ENCODE results near the gene PRR20G. TPM values are rescaled to one million over a fixed set of nuclear protein-coding genes. Genes with fewer than 3 reads are reported as not detected.

The PRR20G gene
- total and polyA plus RNA-seq, 2 of the 4 experiments (the other 2 are of a cell fraction): not detected

DNA sequence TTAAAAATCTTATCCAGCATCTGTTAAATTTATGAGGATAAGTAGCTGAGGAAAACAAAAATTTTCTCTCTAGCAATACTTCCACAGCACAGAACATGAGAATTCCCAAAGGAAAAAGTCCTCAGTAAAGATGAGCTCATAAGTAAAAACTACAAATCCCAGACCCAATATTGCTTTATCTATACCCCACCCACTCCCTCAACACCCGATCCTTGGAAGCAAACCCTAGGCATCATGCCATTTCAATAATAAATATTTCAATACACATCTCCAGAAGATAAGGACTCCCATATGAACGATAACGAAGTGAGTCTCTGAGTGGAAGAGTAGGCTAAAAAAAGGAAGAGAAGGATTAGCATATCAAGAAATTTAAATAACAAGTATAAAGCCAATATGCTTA lies 8.3 kb upstream of the PRR20G start:
- H3K4me2 ChIP-seq (ENCODE audit: low read depth, low read length): no peak overlapping the region
- H3K27ac ChIP-seq (ENCODE audit: insufficient read depth, low read length): no peak overlapping the region
- in situ Hi-C loops (cut with MboI; ENCODE audit: low sequenced_read_pairs) (no loop called here), intact Hi-C loops (cut with micrococcal nuclease) (no loop called here), dilution Hi-C loops (cut with HindIII; ENCODE audit: low sequenced_read_pairs, unreplicated experiment) (no loop called here)
- H3K14ac ChIP-seq (replicated peaks; ENCODE audit: low read depth, low read length): no peak overlapping the region
- BruUV-seq (replicated peaks): no TSS peak
- H2BK20ac ChIP-seq (ENCODE audit: low read depth, low read length): no peak overlapping the region
- no peak overlapping the region for H3K4ac ChIP-seq (ENCODE audit: low read depth, low read length)
- no peak overlapping the region for H2BK15ac ChIP-seq (ENCODE audit: low read depth, low read length)
- H3K9me3 ChIP-seq (ENCODE audit: control insufficient read depth, insufficient read depth, low read length): no peaks in the 10 kb centered on the region
- H2BK120ac ChIP-seq (ENCODE audit: low read depth, low read length): no peak overlapping the region
- no peak overlapping the region for H3K4me3 ChIP-seq (ENCODE audit: insufficient read depth, low read depth, low read length)
- no peak overlapping the region for H2AK9ac ChIP-seq (replicated peaks; ENCODE audit: low read depth, low read length, poor library complexity)
- no peak overlapping the region for H3K23ac ChIP-seq (ENCODE audit: low read depth, low read length)
- H4K91ac ChIP-seq (ENCODE audit: insufficient read depth, low read depth, low read length): no peak overlapping the region
- POLR2A ChIA-PET (ENCODE audit: unreplicated experiment): no interaction called here
- no peaks in the 10 kb centered on the region for H3K9me1 ChIP-seq (ENCODE audit: insufficient read depth, low read length)
- no peak for ATAC-seq (ENCODE audit: low read depth)
- H3K9ac ChIP-seq (ENCODE audit: low read depth, low read length): no peak overlapping the region
- H3K4me1 ChIP-seq (ENCODE audit: control insufficient read depth, insufficient read depth, low read length): no peaks in the 10 kb centered on the region
- TF ChIP-seq, protein P1, sequence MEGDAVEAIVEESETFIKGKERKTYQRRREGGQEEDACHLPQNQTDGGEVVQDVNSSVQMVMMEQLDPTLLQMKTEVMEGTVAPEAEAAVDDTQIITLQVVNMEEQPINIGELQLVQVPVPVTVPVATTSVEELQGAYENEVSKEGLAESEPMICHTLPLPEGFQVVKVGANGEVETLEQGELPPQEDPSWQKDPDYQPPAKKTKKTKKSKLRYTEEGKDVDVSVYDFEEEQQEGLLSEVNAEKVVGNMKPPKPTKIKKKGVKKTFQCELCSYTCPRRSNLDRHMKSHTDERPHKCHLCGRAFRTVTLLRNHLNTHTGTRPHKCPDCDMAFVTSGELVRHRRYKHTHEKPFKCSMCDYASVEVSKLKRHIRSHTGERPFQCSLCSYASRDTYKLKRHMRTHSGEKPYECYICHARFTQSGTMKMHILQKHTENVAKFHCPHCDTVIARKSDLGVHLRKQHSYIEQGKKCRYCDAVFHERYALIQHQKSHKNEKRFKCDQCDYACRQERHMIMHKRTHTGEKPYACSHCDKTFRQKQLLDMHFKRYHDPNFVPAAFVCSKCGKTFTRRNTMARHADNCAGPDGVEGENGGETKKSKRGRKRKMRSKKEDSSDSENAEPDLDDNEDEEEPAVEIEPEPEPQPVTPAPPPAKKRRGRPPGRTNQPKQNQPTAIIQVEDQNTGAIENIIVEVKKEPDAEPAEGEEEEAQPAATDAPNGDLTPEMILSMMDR (conservative IDR thresholded peaks at IDR 0.05; ENCODE audit: low read depth, low read length): no peak
- TF ChIP-seq CHD1 (IDR thresholded peaks at IDR 0.05; ENCODE audit: low read depth, low read length): no peak
- TF ChIP-seq RFX5 (IDR thresholded peaks at IDR 0.05; ENCODE audit: low read depth, low read length): no peak
- TF ChIP-seq NFE2L2 (IDR thresholded peaks at IDR 0.05; ENCODE audit: low read depth, low read length): no peak
- TF ChIP-seq MAFK (IDR thresholded peaks at IDR 0.05; ENCODE audit: low read depth, low read length): no peak
- TF ChIP-seq RCOR1 (IDR thresholded peaks at IDR 0.05; ENCODE audit: insufficient replicate concordance, low read length): no peak
- no peak for TF ChIP-seq SMC3 (IDR thresholded peaks at IDR 0.05; ENCODE audit: low read depth, low read length)
- TF ChIP-seq, protein P2, sequence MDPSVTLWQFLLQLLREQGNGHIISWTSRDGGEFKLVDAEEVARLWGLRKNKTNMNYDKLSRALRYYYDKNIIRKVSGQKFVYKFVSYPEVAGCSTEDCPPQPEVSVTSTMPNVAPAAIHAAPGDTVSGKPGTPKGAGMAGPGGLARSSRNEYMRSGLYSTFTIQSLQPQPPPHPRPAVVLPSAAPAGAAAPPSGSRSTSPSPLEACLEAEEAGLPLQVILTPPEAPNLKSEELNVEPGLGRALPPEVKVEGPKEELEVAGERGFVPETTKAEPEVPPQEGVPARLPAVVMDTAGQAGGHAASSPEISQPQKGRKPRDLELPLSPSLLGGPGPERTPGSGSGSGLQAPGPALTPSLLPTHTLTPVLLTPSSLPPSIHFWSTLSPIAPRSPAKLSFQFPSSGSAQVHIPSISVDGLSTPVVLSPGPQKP (IDR thresholded peaks at IDR 0.05; ENCODE audit: borderline replicate concordance, low read depth, low read length): no peak
- no peak for TF ChIP-seq MXI1 (IDR thresholded peaks at IDR 0.05; ENCODE audit: borderline replicate concordance, low read depth, low read length)
- no peak for TF ChIP-seq BHLHE40 (IDR thresholded peaks at IDR 0.05; ENCODE audit: low read depth, low read length)
- no peak for TF ChIP-seq CEBPB (IDR thresholded peaks at IDR 0.05; ENCODE audit: low read depth, low read length)
- no peak for TF ChIP-seq MAZ (IDR thresholded peaks at IDR 0.05; ENCODE audit: borderline replicate concordance, low read depth, low read length)
- no peaks in the 10 kb centered on the region for H3K79me1 ChIP-seq (ENCODE audit: low read depth in 1 of 2, low read length in 2 of 2)
- H3K56ac ChIP-seq (ENCODE audit: extremely low read depth, insufficient read depth, low read length): no peak overlapping the region
- no peak for DNase-seq
- H4K20me1 ChIP-seq (ENCODE audit: insufficient read depth, low read length): no peaks in the 10 kb centered on the region
- H3K36me3 ChIP-seq (ENCODE audit: control insufficient read depth, insufficient read depth, low read length): no peaks in the 10 kb centered on the region
- CTCF ChIA-PET: no interaction called here
- H2AK5ac ChIP-seq (ENCODE audit: low read depth, low read length): no peak overlapping the region
- H4K8ac ChIP-seq (ENCODE audit: low read depth in 2 of 2, low read length in 2 of 2): no peak overlapping the region
- no peak overlapping the region for H2AFZ ChIP-seq (replicated peaks; ENCODE audit: low read length, poor library complexity)
- H3K27me3 ChIP-seq (ENCODE audit: control insufficient read depth, insufficient read depth, low read length): peaks cover 3% of the 10 kb centered on the region
- no peak overlapping the region for H2BK5ac ChIP-seq (ENCODE audit: low read depth, low read length, poor library complexity, severe bottlenecking)
- WGBS, 2 experiments (ENCODE audit: extremely low coverage in 2 of 2, insufficient read length in 1 of 2): no CpG with 5 or more reads among the region's 3 CpGs
- no peak overlapping the region for H4K5ac ChIP-seq (ENCODE audit: low read depth, low read length)
- H3K18ac ChIP-seq (ENCODE audit: low read depth, low read length): no peak overlapping the region

Measured in IMR-90 (cell line).